Endothelial cell of umbilical vein (primary cell): Measurements from ENCODE around the gene FAM117B. TPM values are rescaled to one million over a fixed set of nuclear protein-coding genes. Genes with fewer than 3 reads are reported as not detected.
A peak's percentile ranks its signal among the peaks of the same experiment; 100 is the strongest.

Source experiments
- BruUV-seq: library from RNA; stranded (reverse); fragments of 400-500 nt; replicated peaks from 2 replicates; lab custom pipeline; 2021; lab: Mats Ljungman, UMichigan
- CTCF ChIA-PET: fragments of 300-600, 350-600 bp; sonication (Branson Sonifier 250); formaldehyde crosslinking; loops from one replicate; lab custom pipeline; 2021; ENCODE audit warnings: antibody characterized with exemption, inconsistent platforms; lab: Charles Lee
- POLR2A ChIA-PET: fragments of 300-600, 350-600 bp; sonication (Branson Sonifier 250); formaldehyde crosslinking; loops from one replicate; lab custom pipeline; 2021; ENCODE audit warnings: antibody characterized with exemption, inconsistent platforms; lab: Charles Lee
- DNase-seq: peaks from one replicate; pipeline ENCODE4 v3.0.0-alpha.2; 2011; ENCODE audit warnings: low read depth, low spot score
- FAIRE-seq: peaks from 2 replicates; lab custom pipeline; 2011; peaks lifted over from hg19 to GRCh38; lab: Jason Lieb, UNC
- H2AFZ ChIP-seq: 2 replicates; pipeline ENCODE4 v1.6.0; 2012; ENCODE audit warnings: low read depth, low read length, control low read depth, inconsistent platforms
- H3K27ac ChIP-seq: 2 replicates; pipeline ENCODE4 v1.5.1; 2011; ENCODE audit warnings: low read depth, mild to moderate bottlenecking, control low read depth, low read length, moderate library complexity; ENCODE audit not compliant: insufficient read depth
- H3K27me3 ChIP-seq, 2 experiments: 2 replicates each; pipeline versions ENCODE4 v1.6.0 to v1.6.1; 2011; ENCODE audit warnings: low read length in 2 of 2, mixed read lengths in 1 of 2; ENCODE audit not compliant: control insufficient read depth in 2 of 2, insufficient read depth in 2 of 2
- H3K36me3 ChIP-seq, 2 experiments: 2 replicates in 1 of 2; 3 replicates in 1 of 2; pipeline ENCODE4 v1.5.1; 2011; ENCODE audit warnings: low read length in 2 of 2, mild to moderate bottlenecking in 1 of 2, moderate library complexity in 1 of 2; ENCODE audit not compliant: control insufficient read depth in 2 of 2, insufficient read depth in 2 of 2; ENCODE audit errors: extremely low read depth in 1 of 2
- H3K4me1 ChIP-seq: 3 replicates; pipeline ENCODE4 v1.5.1; 2011; ENCODE audit warnings: mild to moderate bottlenecking, low read length; ENCODE audit not compliant: control insufficient read depth, insufficient read depth; ENCODE audit errors: extremely low read depth
- H3K4me2 ChIP-seq: 2 replicates; pipeline ENCODE4 v1.6.1; 2011; ENCODE audit warnings: low read length, control low read depth, mixed read lengths; ENCODE audit not compliant: insufficient read depth
- H3K4me3 ChIP-seq, 3 experiments: fragments of 200-600 bp in 1 of 3; sonication (generic), shearing (Covaris generic) in 1 of 3; replicated peaks in 1 of 3; 2 replicates each; pipeline ENCODE4 v1.5.1; 2011 to 2016; ENCODE audit warnings: control low read depth in 3 of 3, low read length in 3 of 3, mild to moderate bottlenecking in 2 of 3, inconsistent platforms in 1 of 3, low read depth in 1 of 3, moderate library complexity in 1 of 3; ENCODE audit not compliant: insufficient read depth in 1 of 3
- H3K79me2 ChIP-seq: 2 replicates; pipeline ENCODE4 v1.6.0; 2012; ENCODE audit warnings: low read length, inconsistent platforms; ENCODE audit not compliant: control insufficient read depth, insufficient read depth
- H3K9ac ChIP-seq: replicated peaks from 2 replicates; pipeline ENCODE3; 2011; ENCODE audit warnings: low read length, control low read depth; ENCODE audit not compliant: insufficient read depth; ENCODE audit errors: extremely low read depth
- H3K9me1 ChIP-seq: replicated peaks from 3 replicates; pipeline ENCODE4 v1.6.0; 2011; ENCODE audit warnings: mild to moderate bottlenecking, low read length; ENCODE audit not compliant: control insufficient read depth, insufficient read depth; ENCODE audit errors: extremely low read depth
- H3K9me3 ChIP-seq: replicated peaks from 2 replicates; pipeline ENCODE4 v1.5.1; 2012; ENCODE audit warnings: low read length, inconsistent platforms; ENCODE audit not compliant: control insufficient read depth, insufficient read depth
- H4K20me1 ChIP-seq: replicated peaks from 2 replicates; pipeline ENCODE3; 2011; ENCODE audit warnings: mild to moderate bottlenecking, low read length; ENCODE audit not compliant: control insufficient read depth, insufficient read depth; ENCODE audit errors: extremely low read depth
- EZH2 ChIP-seq: IDR thresholded peaks from 2 replicates; pipeline ENCODE4 v1.6.1; 2012; ENCODE audit warnings: borderline replicate concordance, low read depth, mild to moderate bottlenecking, moderate library complexity, low read length, inconsistent platforms; ENCODE audit not compliant: severe bottlenecking
- FOS ChIP-seq: IDR thresholded peaks from 2 replicates; pipeline ENCODE4 v1.6.1; 2011; ENCODE audit warnings: mild to moderate bottlenecking, low read length, moderate library complexity, borderline replicate concordance; ENCODE audit not compliant: insufficient read depth
- GATA2 ChIP-seq: IDR thresholded peaks from 2 replicates; pipeline ENCODE4 v1.7.0; 2011; ENCODE audit warnings: low read depth, mild to moderate bottlenecking, moderate library complexity, mixed read lengths, low read length; ENCODE audit not compliant: insufficient read length, insufficient read depth
- JUN ChIP-seq: IDR thresholded peaks from 2 replicates; pipeline ENCODE4 v1.6.1; 2011; ENCODE audit warnings: borderline replicate concordance, low read depth; ENCODE audit not compliant: insufficient read length, insufficient read depth
- MYC ChIP-seq: IDR thresholded peaks from one replicate; pipeline ENCODE4 v1.6.1; 2011; ENCODE audit warnings: mild to moderate bottlenecking, low read depth, low read length
- POLR2A ChIP-seq: IDR thresholded peaks from 2 replicates; pipeline ENCODE4 v1.6.1; 2012; ENCODE audit warnings: low read depth, mild to moderate bottlenecking, control low read depth, low read length
- POLR2AphosphoS5 ChIP-seq: IDR thresholded peaks from 2 replicates; pipeline ENCODE4 v1.6.1; 2012; ENCODE audit warnings: low read depth, mild to moderate bottlenecking, control low read depth, low read length, moderate library complexity; ENCODE audit not compliant: insufficient read depth
- dilution Hi-C: fragments of 300-500 bp; cut with MboI; formaldehyde crosslinking; loops from one replicate; pipeline ENCODE4 v1.15.0; 2019; ENCODE audit warnings: low sequenced_read_pairs; ENCODE audit not compliant: extremely low pct_ligation_motif_present
- intact Hi-C: fragments of 100-400 bp; cut with micrococcal nuclease; formaldehyde crosslinking; loops from one replicate; pipeline ENCODE4 v1.10.0; 2022
- polyA plus RNA-seq, 4 experiments: library from polyadenylated mRNA; depleted of rRNA in 3 of 4; stranded (reverse) in 3 of 4; unstranded in 1 of 4; fragments of >200 nt; gene quantifications; 2 replicates each; pipeline versions ENCODE4 v1.2.1 to v1.2.3, GENCODE V29; 2011 to 2012; ENCODE audit warnings: missing spikeins in 1 of 4
- total RNA-seq: library from RNA; stranded (reverse); gene quantifications from 2 replicates; pipeline ENCODE4 v1.2.3, GENCODE V29; 2021
- TF ChIP-seq, protein P1 (sequence below): IDR thresholded peaks from 2 replicates; pipeline ENCODE4 v1.6.1; 2011; ENCODE audit not compliant: insufficient read depth, insufficient read length
- TF ChIP-seq, protein P2 (sequence below), 2 donors: IDR thresholded peaks; 1 replicate in 1 of 2; 2 replicates in 1 of 2; pipeline ENCODE4 v1.5.1; 2011; ENCODE audit warnings: low read length in 2 of 2, mild to moderate bottlenecking in 2 of 2, moderate library complexity in 2 of 2, control low read depth in 1 of 2, inconsistent platforms in 1 of 2, low read depth in 1 of 2; ENCODE audit not compliant: insufficient read depth in 1 of 2; ENCODE audit errors: extremely low read depth in 1 of 2

Gene FAM117B
- total and polyA plus RNA-seq, 2 donors (not counting 3 experiments of a cell fraction or from before 2014, with no cell fraction given), result 1.3 to 7.0 TPM

DNA sequence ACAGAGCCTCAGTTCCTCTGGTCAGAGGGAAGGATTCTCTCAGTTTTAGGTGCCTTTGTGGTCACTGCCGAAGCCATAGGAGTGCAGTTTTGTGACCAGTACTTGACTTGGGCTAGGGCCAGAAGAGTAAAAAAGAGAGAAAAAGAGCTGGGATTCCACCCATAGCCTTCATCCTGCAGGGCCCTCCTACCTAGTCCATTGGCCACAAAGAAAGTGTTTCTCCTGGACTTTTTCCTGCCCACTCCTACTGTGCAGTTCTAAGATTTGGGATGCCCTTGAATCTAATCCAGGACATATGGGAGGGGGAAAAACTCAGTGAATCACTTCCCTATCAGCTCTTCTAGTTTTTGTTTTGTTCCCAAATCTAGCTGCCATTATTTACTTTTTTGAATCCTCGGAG lies 26.0 kb downstream of the FAM117B start:
- H3K9ac ChIP-seq, result no peak overlapping the region
- no peak overlapping the region for H3K27ac ChIP-seq
- H3K4me1 ChIP-seq, result peaks cover 1% of the 10 kb centered on the region
- no peak for FAIRE-seq
- peaks cover 2% of the 10 kb centered on the region for H4K20me1 ChIP-seq
- H3K79me2 ChIP-seq, result no peaks in the 10 kb centered on the region
- no TSS peak for BruUV-seq
- intact Hi-C loops, result no loop called here
- H3K9me3 ChIP-seq, result no peaks in the 10 kb centered on the region
- H3K9me1 ChIP-seq, result peaks cover 3% of the 10 kb centered on the region
- no peak overlapping the region for H2AFZ ChIP-seq
- H3K4me3 ChIP-seq, result no peak overlapping the region
- ChIA-PET POLR2A (no interaction called here), CTCF (interaction anchor here (0.8 to 1.0 kb wide), 2 partner anchors 10 to 13 kb away, joined by 3 read pairs; no protein-coding TSS in a partner anchor)
- dilution Hi-C loops, result no loop called here
- no peak for DNase-seq
- H3K4me2 ChIP-seq, result no peak overlapping the region
- no peaks in the 10 kb centered on the region for H3K36me3 ChIP-seq
- no peaks in the 10 kb centered on the region for H3K27me3 ChIP-seq
- TF ChIP-seq MYC (no peak), FOS (no peak), EZH2 (no peak), GATA2 (no peak)
- TF ChIP-seq, protein P1, sequence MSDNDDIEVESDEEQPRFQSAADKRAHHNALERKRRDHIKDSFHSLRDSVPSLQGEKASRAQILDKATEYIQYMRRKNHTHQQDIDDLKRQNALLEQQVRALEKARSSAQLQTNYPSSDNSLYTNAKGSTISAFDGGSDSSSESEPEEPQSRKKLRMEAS, result no peak

DNA sequence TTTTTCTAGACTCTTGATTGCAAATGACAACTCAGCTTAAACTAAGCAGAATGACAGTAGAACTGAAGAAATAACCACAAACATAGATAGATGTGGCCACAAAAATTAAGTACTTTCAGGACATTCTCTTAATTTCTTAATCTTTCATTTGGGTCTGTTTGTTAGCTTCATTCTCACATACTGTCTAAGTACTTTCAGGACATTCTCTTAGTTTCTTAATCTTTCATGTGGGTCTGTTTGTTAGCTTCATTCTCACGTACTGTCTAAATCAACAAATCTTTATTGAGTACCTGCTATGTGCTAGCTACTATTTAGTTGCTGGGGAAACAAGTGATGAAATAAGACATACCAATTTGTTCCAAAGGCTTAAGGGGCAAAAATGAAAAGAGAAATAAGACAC lies 35.1 kb downstream of the FAM117B start:
- ChIA-PET CTCF (no interaction called here), POLR2A (no interaction called here)
- TF ChIP-seq POLR2AphosphoS5 (no peak), MYC (no peak), GATA2 (no peak), POLR2A (no peak), JUN (no peak), EZH2 (no peak), FOS (no peak)
- TF ChIP-seq, protein P2, sequence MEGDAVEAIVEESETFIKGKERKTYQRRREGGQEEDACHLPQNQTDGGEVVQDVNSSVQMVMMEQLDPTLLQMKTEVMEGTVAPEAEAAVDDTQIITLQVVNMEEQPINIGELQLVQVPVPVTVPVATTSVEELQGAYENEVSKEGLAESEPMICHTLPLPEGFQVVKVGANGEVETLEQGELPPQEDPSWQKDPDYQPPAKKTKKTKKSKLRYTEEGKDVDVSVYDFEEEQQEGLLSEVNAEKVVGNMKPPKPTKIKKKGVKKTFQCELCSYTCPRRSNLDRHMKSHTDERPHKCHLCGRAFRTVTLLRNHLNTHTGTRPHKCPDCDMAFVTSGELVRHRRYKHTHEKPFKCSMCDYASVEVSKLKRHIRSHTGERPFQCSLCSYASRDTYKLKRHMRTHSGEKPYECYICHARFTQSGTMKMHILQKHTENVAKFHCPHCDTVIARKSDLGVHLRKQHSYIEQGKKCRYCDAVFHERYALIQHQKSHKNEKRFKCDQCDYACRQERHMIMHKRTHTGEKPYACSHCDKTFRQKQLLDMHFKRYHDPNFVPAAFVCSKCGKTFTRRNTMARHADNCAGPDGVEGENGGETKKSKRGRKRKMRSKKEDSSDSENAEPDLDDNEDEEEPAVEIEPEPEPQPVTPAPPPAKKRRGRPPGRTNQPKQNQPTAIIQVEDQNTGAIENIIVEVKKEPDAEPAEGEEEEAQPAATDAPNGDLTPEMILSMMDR (IDR thresholded peaks at IDR 0.05; ENCODE audit: extremely low read depth in 1 of 2, insufficient read depth in 1 of 2, low read depth in 1 of 2, low read length in 2 of 2), result no peak
- TF ChIP-seq, protein P1, result no peak
- no peak overlapping the region for H2AFZ ChIP-seq
- no peaks in the 10 kb centered on the region for H3K27me3 ChIP-seq
- no peak overlapping the region for H3K4me3 ChIP-seq
- H3K4me2 ChIP-seq, result no peak overlapping the region
- intact Hi-C loops, result no loop called here
- peak; percentile 44 for FAIRE-seq
- H3K4me1 ChIP-seq, result peaks cover 2% of the 10 kb centered on the region
- no peaks in the 10 kb centered on the region for H3K36me3 ChIP-seq
- DNase-seq, result no peak
- no peak overlapping the region for H3K9ac ChIP-seq
- H3K9me3 ChIP-seq, result no peaks in the 10 kb centered on the region
- H3K9me1 ChIP-seq, result no peaks in the 10 kb centered on the region
- no peaks in the 10 kb centered on the region for H3K79me2 ChIP-seq
- H4K20me1 ChIP-seq, result no peaks in the 10 kb centered on the region
- dilution Hi-C loops, result no loop called here
- BruUV-seq, result no TSS peak
- no peak overlapping the region for H3K27ac ChIP-seq
